Peyer's patch (tissue), 4 donors: ENCODE data around the gene MAP2K5.

Source experiments
- CTCF ChIP-seq, 6 experiments: fragments of 450-650 bp in 4 of 6; fragments of 200-600 bp in 2 of 6; sonication (generic) in 1 of 6; IDR thresholded peaks; one replicate each; pipeline ENCODE4 v1.5.1; 2017 to 2019; ENCODE audit warnings: antibody characterized with exemption in 6 of 6, mild to moderate bottlenecking in 3 of 6, moderate library complexity in 1 of 6
- POLR2A ChIP-seq, 2 donors: fragments of 450-650 bp; IDR thresholded peaks; one replicate each; pipeline ENCODE4 v1.5.1; 2017; ENCODE audit warnings: antibody characterized with exemption in 2 of 2, mild to moderate bottlenecking in 2 of 2, moderate library complexity in 2 of 2

GRCh38 chr15:67715170-67715569, 172.7 kb downstream of the MAP2K5 start:
- TF ChIP-seq CTCF (IDR thresholded peaks at IDR 0.05) (no peak), POLR2A (IDR thresholded peaks at IDR 0.05) (no peak)
